Measurements from ENCODE around the gene PLA2G12A.
"Not testable (repeated sequence)": the region's sequence is repeated elsewhere in the genome, so short reads cannot be mapped to it uniquely, and the experiment has no call there.

The PLA2G12A gene

GRCh38 chr4:109728385-109728784 is 1.5 kb downstream of the PLA2G12A start:
- DNase-seq: no peak

- no peak for DNase-seq
Measured at GRCh38 chr4:109723110-109723509, 6.8 kb downstream of the PLA2G12A start.

- no peak for DNase-seq
Measured at GRCh38 chr4:109722357-109722756, 7.5 kb downstream of the PLA2G12A start.

- DNase-seq: no peak
Measured at GRCh38 chr4:109721033-109721432, 8.8 kb downstream of the PLA2G12A start.

GRCh38 chr4:109719604-109720003 is 10.3 kb downstream of the PLA2G12A start:
- no peak for DNase-seq

- DNase-seq: no peak
Measured at GRCh38 chr4:109718759-109719158, 11.1 kb downstream of the PLA2G12A start.

GRCh38 chr4:109713500-109713899 is 16.4 kb downstream of the PLA2G12A start:
- DNase-seq: no peak

- DNase-seq: no peak
Measured at GRCh38 chr4:109708990-109709389, 20.9 kb downstream of the PLA2G12A start.

- DNase-seq: no peak
Measured at GRCh38 chr4:109708435-109708834, 21.4 kb downstream of the PLA2G12A start.

GRCh38 chr4:109703664-109704361 is 26.1 kb downstream of the PLA2G12A start:
- no peak for DNase-seq

GRCh38 chr4:109702950-109703663 is 26.8 kb downstream of the PLA2G12A start, which contains the start of gene CASP6:
Gene CASP6, minus strand, starts transcription at chr4:109703445. Its CDS starts 50 bp downstream, at chr4:109703395.
- DNase-seq: peak; percentile 66

GRCh38 chr4:109701566-109702410 is 28.1 kb downstream of the PLA2G12A start:
- DNase-seq: no peak

- DNase-seq: no peak
Measured at GRCh38 chr4:109699553-109700225, 30.2 kb downstream of the PLA2G12A start.

GRCh38 chr4:109698656-109699055 is 31.2 kb downstream of the PLA2G12A start:
- DNase-seq: no peak

GRCh38 chr4:109691411-109691920 is 38.4 kb downstream of the PLA2G12A start:
- no peak for DNase-seq

GRCh38 chr4:109690690-109691410 is 39.0 kb downstream of the PLA2G12A start:
- DNase-seq: no peak

- DNase-seq: no peak
Measured at GRCh38 chr4:109684727-109685126, 45.1 kb downstream of the PLA2G12A start.

- DNase-seq: no peak
Measured at GRCh38 chr4:109683621-109684253, 46.1 kb downstream of the PLA2G12A start.

- DNase-seq: no peak
Measured at GRCh38 chr4:109682875-109683274, 47.0 kb downstream of the PLA2G12A start.

- DNase-seq: not testable (repeated sequence)
Measured at GRCh38 chr4:109678925-109679324, 50.9 kb downstream of the PLA2G12A start.

- DNase-seq: not testable (repeated sequence)
Measured at GRCh38 chr4:109678472-109678871, 51.4 kb downstream of the PLA2G12A start.

Data from effector CD8-positive, alpha-beta T cell (primary cell).